Bronchial epithelial cell (primary cell): ENCODE results near the gene PTGIS. TPM values are rescaled to one million over a fixed set of nuclear protein-coding genes. Genes with fewer than 3 reads are reported as not detected.

ENCODE experiments used
- DNase-seq: peaks from one replicate; pipeline ENCODE4 v3.0.0-alpha.2; 2010; ENCODE audit warnings: low read depth
- FAIRE-seq: peaks from 2 replicates; lab custom pipeline; 2011; peaks lifted over from hg19 to GRCh38; lab: Jason Lieb, UNC
- H3K27me3 ChIP-seq: 2 replicates; pipeline ENCODE4 v1.5.1; 2011; ENCODE audit warnings: low read length; ENCODE audit not compliant: control insufficient read depth, insufficient read depth
- H3K36me3 ChIP-seq: 2 replicates; pipeline ENCODE4 v1.5.1; 2011; ENCODE audit warnings: low read length; ENCODE audit not compliant: control insufficient read depth, insufficient read depth
- H3K4me3 ChIP-seq: 2 replicates; pipeline ENCODE4 v1.5.1; 2011; ENCODE audit warnings: mild to moderate bottlenecking, low read depth, low read length, control low read depth
- total RNA-seq: library from RNA; depleted of rRNA; stranded (reverse); fragments of >200 nt; gene quantifications from 2 replicates; pipeline ENCODE4 v1.2.1, GENCODE V29; 2014
- TF ChIP-seq, protein P1 (sequence below): IDR thresholded peaks from 2 replicates; pipeline ENCODE4 v1.5.1; 2011; ENCODE audit warnings: mild to moderate bottlenecking, moderate library complexity, low read length, control low read depth, inconsistent platforms; ENCODE audit not compliant: insufficient read depth, severe bottlenecking

Gene PTGIS
- total RNA-seq, 1 donor from 2014 or later = 4.7 TPM

- H3K4me3 ChIP-seq = no peak overlapping the region
- TF ChIP-seq, protein P1, sequence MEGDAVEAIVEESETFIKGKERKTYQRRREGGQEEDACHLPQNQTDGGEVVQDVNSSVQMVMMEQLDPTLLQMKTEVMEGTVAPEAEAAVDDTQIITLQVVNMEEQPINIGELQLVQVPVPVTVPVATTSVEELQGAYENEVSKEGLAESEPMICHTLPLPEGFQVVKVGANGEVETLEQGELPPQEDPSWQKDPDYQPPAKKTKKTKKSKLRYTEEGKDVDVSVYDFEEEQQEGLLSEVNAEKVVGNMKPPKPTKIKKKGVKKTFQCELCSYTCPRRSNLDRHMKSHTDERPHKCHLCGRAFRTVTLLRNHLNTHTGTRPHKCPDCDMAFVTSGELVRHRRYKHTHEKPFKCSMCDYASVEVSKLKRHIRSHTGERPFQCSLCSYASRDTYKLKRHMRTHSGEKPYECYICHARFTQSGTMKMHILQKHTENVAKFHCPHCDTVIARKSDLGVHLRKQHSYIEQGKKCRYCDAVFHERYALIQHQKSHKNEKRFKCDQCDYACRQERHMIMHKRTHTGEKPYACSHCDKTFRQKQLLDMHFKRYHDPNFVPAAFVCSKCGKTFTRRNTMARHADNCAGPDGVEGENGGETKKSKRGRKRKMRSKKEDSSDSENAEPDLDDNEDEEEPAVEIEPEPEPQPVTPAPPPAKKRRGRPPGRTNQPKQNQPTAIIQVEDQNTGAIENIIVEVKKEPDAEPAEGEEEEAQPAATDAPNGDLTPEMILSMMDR = no peak
- no peaks in the 10 kb centered on the region for H3K36me3 ChIP-seq
- H3K27me3 ChIP-seq = peaks cover 14% of the 10 kb centered on the region
- FAIRE-seq (no peak), DNase-seq (no peak)
Measured at GRCh38 chr20:49573900-49574416, 6.0 kb upstream of the PTGIS start.

- no peaks in the 10 kb centered on the region for H3K36me3 ChIP-seq
- FAIRE-seq = no peak
- peaks cover 18% of the 10 kb centered on the region for H3K27me3 ChIP-seq
- no peak overlapping the region for H3K4me3 ChIP-seq
- TF ChIP-seq, protein P1 = no peak
- DNase-seq = no peak
Measured at GRCh38 chr20:49572857-49573256, 4.9 kb upstream of the PTGIS start.

GRCh38 chr20:49571553-49571835, 3.6 kb upstream of the PTGIS start:
- DNase-seq (no peak), FAIRE-seq (no peak)
- Histone ChIP-seq H3K27me3 (peaks cover 27% of the 10 kb centered on the region), H3K36me3 (no peaks in the 10 kb centered on the region), H3K4me3 (no peak overlapping the region)
- TF ChIP-seq, protein P1 = no peak

DNA sequence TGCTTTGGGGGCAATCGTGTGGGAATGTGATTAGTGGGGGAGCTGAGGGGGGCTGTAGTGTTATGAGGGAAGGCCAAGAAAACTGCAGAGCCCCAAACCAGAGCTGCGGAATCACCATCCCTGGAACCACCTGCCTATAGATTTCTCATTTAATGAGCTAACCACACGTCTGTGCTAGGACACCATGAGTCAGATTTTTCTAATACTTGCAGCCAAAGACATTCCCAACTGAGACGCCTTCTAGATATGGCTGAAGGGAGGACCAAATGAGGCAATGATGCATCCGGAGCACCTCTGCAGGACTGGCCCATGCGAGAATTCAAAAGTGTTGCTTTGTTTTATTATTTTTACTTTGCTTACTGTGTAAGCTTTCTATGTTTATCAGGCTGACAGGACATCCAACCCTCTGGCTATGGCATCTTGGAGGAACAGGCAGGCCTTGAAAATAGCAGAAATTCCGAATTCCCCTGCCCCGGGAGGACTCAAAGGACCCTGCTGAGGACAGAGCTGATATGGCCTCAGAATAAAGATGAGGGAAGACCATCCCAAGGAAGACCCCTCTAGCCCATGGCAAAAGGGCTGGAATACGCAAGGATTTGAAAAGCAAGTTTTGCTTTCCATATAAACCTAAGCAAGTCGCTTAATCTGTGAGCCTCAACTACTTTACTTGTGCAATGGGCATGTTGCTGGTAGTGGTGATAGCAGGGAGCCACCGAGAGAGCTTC, 3.1 kb upstream of the PTGIS start:
- Histone ChIP-seq H3K4me3 (no peak overlapping the region), H3K36me3 (no peaks in the 10 kb centered on the region), H3K27me3 (peaks cover 27% of the 10 kb centered on the region)
- TF ChIP-seq, protein P1 = no peak
- DNase-seq (no peak), FAIRE-seq (no peak)

DNA sequence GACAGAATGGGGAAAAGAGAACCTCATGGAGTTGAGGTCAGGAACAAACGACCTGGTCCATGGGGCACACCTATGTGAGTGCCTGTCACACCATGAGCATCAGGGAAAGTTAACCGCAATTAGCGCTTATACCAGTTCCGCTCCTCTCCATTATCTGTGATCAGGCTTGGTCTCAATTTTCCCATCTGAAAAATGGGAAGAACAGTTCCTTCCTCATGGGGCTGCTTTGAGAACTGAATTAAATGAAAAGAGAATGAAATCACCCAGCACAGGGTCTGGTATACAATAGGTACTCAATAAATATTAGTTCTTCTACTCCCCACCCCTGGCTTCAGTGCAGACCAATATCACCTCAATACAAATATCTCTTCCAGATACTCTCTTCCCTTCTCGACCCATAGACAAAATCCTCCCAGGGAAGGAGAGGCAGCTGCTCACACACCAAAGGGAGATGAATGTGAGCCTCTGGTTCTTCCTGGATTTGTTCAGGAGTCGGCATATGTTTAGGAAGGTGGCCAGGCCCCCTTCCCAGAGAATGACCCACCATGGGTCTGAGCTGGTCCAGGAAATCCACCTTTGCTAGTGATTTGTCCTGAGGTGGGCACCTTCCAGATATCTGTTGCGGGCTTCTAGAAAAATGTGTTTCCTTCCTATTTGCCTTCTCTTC, 2.4 kb upstream of the PTGIS start:
- Histone ChIP-seq H3K27me3 (peaks cover 27% of the 10 kb centered on the region), H3K36me3 (no peaks in the 10 kb centered on the region), H3K4me3 (no peak overlapping the region)
- TF ChIP-seq, protein P1 = no peak
- no peak for FAIRE-seq
- no peak for DNase-seq
